GM12872 (cell line): ENCODE data around the gene FAM83C.

Experiments
- TF ChIP-seq, protein P1 (sequence below): IDR thresholded peaks from 3 replicates; pipeline ENCODE4 v1.5.1; 2011; ENCODE audit warnings: low read depth, mild to moderate bottlenecking, low read length, moderate library complexity; ENCODE audit not compliant: insufficient read depth

FAM83C gene

DNA sequence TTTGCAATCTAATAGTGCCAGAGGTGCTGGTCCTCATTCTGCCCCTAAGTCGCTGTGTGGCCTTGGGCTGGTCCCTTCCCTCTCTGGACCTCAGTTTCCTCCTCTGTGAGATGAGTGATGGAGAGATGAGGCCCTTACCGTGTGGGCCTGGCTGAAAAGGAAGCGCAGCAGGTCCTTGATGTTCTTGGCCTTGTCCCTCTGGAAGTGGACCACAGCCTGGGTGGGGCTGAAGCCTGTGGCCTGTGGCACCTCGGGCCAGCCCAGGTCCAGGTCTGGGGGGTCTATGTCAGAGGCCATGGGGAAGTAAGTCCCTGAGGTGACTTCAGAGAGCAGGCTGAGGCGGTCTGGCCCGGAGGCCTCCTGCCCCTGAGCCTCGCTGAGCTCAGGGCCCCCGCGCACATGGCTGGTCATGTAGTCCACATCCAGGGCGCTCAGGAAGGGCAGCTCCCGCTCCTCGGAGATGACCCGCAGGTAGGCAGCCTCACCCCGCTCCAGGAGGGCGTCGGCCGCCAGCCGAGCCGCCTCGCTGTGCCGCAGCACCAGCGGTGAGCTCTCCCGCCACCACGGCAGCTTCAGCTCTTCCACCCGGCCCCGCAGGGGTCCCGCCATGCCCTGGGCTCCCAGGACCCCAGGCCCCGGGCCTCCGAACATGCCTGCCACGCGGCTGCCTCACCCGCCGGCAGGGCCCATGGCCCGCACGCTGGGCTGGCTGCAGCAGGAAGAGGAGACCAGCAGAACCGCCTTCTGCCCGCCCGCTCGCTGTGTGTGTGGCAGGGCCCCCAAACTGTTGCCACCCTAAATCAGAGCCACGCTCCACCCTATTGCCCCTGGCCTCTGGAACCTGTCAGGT, at the start of gene FAM83C:
FAM83C (minus strand) TSS at position 772 of the 850 bp plus-strand sequence; CDS start at position 651, 121 bp downstream.
- TF ChIP-seq, protein P1, sequence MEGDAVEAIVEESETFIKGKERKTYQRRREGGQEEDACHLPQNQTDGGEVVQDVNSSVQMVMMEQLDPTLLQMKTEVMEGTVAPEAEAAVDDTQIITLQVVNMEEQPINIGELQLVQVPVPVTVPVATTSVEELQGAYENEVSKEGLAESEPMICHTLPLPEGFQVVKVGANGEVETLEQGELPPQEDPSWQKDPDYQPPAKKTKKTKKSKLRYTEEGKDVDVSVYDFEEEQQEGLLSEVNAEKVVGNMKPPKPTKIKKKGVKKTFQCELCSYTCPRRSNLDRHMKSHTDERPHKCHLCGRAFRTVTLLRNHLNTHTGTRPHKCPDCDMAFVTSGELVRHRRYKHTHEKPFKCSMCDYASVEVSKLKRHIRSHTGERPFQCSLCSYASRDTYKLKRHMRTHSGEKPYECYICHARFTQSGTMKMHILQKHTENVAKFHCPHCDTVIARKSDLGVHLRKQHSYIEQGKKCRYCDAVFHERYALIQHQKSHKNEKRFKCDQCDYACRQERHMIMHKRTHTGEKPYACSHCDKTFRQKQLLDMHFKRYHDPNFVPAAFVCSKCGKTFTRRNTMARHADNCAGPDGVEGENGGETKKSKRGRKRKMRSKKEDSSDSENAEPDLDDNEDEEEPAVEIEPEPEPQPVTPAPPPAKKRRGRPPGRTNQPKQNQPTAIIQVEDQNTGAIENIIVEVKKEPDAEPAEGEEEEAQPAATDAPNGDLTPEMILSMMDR, result no peak

DNA sequence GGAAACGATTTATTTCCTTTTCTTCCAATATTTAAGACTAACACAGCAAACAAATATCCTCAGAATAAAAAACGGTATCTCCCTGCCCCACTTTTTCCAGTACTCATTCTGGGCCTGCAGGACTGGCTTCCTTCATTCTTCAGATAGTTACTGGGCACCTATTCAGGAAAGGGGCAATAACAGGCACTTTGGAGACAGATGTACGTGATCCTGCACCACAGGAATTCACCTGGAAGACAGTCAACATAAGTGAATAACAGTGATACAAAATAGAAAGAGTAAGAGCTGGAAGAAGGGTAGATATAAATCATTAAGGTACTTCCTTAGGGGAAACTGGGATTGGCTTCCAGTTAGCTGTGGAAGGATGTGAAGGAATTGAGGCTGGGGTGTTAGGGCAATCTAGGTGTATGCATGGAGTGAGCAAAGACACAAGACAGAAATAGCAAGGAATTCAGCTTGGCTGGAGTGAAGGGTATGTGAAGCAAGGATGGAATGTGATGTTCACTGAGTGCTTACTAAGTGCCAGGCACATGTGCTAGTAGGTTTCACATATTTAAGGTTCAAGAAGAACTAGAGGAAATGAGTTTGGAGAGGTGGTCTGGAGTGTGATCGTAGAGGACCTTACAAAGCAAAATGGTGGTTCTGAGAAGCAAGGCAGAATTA, 49.3 kb upstream of the FAM83C start:
- TF ChIP-seq, protein P1, result no peak

DNA sequence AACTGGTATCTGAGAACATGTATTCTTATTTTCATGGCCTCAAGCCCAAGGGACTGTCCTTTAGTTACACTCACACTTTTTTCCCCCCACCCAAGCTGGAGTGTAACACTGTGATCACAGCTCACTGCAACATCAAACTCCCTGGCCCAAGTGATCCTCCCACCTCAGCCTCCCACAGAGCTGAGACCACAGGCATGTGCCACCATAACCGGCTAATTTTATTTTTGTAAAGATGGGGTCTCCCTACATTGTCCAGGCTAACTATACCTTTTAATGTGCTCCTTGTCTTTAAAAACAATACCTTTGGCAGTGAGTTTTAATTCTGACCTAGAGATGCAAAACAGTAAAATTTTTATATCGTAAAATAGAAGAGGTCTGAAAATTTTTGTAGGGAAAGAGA, 48.2 kb upstream of the FAM83C start:
- TF ChIP-seq, protein P1, result no peak

DNA sequence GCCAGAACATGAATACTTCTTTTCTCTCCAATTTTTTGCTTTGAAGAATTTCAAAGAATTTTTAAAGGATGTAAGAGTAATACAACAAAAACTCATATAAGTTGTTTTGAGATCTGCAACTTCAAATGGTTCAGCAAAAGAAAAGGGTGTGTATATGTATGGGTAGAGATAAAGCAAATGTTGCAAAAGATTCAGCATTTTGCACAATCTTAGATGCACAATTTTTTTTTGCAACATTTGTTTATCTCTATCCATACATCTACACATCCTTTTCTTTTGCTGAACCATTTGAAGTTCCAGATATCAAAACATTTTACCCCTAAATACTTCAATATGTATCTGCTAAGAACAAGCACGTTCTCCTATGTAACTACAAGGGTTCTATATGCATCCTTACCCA, 47.4 kb upstream of the FAM83C start:
- TF ChIP-seq, protein P1, result no peak

DNA sequence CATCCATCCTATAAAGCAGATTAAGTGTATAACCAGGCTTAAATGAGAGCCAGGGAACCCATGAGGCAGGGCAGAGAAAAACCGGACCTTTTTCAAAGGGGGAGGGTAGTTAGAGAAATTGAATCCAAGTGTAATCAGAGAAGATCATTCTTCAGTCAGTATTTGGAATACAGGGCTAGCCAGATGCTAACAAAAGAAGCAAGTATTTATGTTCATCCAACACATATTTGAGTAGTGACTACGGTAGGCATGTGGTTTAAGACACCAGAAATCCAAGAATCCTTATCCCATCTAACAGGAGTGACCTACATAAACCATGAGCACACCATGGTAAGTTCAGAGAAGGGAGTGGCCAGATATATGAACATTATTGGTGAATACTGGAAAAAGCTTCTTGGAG, 46.8 kb upstream of the FAM83C start:
- TF ChIP-seq, protein P1, result no peak

DNA sequence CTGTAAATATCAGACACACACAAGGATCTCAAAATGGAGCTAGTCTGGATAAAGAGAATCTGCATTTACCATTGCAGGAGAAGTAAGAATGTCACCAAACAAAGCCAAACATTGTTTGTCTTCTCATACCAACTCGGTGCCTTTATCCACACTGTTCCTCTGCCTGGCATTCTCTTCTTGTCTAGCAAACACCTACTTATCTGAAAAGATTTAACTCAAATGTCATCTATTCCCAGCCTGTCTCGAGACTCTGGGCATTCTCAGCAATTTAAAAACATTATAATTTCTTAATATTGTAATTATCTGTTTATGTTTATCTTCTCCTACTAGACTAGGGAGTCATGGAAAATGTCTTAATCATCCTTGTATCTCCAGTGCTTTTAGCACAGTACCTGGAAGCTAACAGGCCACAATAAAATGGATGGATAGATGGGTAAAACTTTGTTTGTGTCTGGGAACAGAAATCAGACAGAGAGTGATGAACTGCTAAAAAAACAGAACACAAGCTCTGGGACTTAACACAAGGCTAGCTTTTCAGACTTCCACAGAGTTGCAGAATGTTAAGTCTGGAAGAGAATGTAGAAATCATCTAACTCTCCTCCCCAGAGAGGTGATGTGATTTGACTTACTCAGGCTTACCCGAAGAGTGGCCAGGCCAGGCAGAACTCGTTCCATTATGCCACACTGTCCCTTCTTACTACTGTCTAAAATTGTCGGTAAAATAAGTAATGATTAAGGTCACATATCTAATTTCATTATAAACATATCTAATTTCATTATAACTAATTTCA, 42.3 kb upstream of the FAM83C start:
- TF ChIP-seq, protein P1, result no peak

DNA sequence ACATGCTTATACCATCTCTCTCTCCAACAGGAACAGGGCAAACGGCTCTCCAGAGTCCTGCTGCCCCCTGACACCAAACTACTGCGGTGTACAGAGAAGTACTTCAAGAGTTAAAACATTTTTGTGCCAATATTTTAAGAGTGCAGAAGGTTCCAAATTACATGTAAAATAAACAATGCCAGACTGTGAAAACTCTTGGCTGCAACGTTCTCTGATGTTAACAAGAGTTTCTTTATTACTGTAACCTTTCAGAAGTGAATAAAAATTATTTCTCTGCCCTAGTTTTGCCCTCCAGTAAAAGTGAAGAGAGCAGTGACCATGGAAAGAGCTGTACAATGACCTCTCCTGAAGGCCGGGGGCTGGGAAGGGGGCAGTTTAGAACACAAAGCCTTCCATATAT, 41.4 kb upstream of the FAM83C start:
- TF ChIP-seq, protein P1, result no peak
